GM12878 (cell line): ENCODE data around the gene ANKRD33B. TPM values are rescaled to one million over a fixed set of nuclear protein-coding genes. Genes with fewer than 3 reads are reported as not detected.
A peak's percentile ranks its signal among the peaks of the same experiment; 100 is the strongest.

ENCODE experiments used
- BACH1 ChIP-seq: fragments of 450-650 bp; IDR thresholded peaks from 2 replicates; pipeline ENCODE4 v1.6.1; 2017; ENCODE audit warnings: mild to moderate bottlenecking, borderline replicate concordance
- CBFB ChIP-seq: IDR thresholded peaks from 2 replicates; pipeline ENCODE4 v1.6.1; 2016; ENCODE audit warnings: antibody characterized with exemption, low read depth
- CHD1 ChIP-seq: IDR thresholded peaks from 2 replicates; pipeline ENCODE4 v1.6.1; 2012; ENCODE audit warnings: low read depth, low read length, improper control_type of control experiment
- CHD2 ChIP-seq: IDR thresholded peaks from 2 replicates; pipeline ENCODE4 v1.6.1; 2011; ENCODE audit warnings: low read depth, low read length, improper control_type of control experiment, borderline replicate concordance
- CREB1 ChIP-seq: IDR thresholded peaks from 2 replicates; pipeline ENCODE4 v1.6.1; 2012; ENCODE audit warnings: low read depth, mild to moderate bottlenecking, inconsistent platforms
- DPF2 ChIP-seq: fragments of 450-650 bp; IDR thresholded peaks from 2 replicates; pipeline ENCODE4 v1.6.1; 2017; ENCODE audit warnings: mild to moderate bottlenecking
- IRF4 ChIP-seq: IDR thresholded peaks from 2 replicates; pipeline ENCODE4 v1.6.1; 2011; ENCODE audit warnings: low read depth, low read length
- JUNB ChIP-seq: IDR thresholded peaks from 2 replicates; pipeline ENCODE4 v1.6.1; 2016; ENCODE audit warnings: antibody characterized with exemption, mild to moderate bottlenecking
- LARP7 ChIP-seq: fragments of 450-650 bp; IDR thresholded peaks from 2 replicates; pipeline ENCODE4 v1.6.1; 2017; ENCODE audit warnings: mild to moderate bottlenecking
- MYC ChIP-seq: IDR thresholded peaks from 2 replicates; pipeline ENCODE4 v1.6.1; 2011; ENCODE audit warnings: mild to moderate bottlenecking, low read length, moderate library complexity, inconsistent platforms; ENCODE audit not compliant: insufficient read depth, insufficient replicate concordance, insufficient read length, severe bottlenecking
- NBN ChIP-seq: fragments of 450-650 bp; IDR thresholded peaks from 2 replicates; pipeline ENCODE4 v1.6.1; 2016
- NFIC ChIP-seq: IDR thresholded peaks from 2 replicates; pipeline ENCODE4 v1.6.1; 2012; ENCODE audit warnings: low read depth, mild to moderate bottlenecking, inconsistent platforms, low read length, moderate library complexity
- NFYA ChIP-seq: IDR thresholded peaks from 2 replicates; pipeline ENCODE4 v1.6.1; 2011; ENCODE audit warnings: low read depth, mild to moderate bottlenecking, low read length, improper control_type of control experiment, borderline replicate concordance
- NFYB ChIP-seq: IDR thresholded peaks from 2 replicates; pipeline ENCODE4 v1.6.1; 2011; ENCODE audit warnings: low read depth, mild to moderate bottlenecking, low read length, improper control_type of control experiment, moderate library complexity; ENCODE audit not compliant: insufficient read depth
- NR2C1 ChIP-seq: fragments of 450-650 bp; IDR thresholded peaks from 2 replicates; pipeline ENCODE4 v1.6.1; 2017; ENCODE audit warnings: antibody characterized with exemption, mild to moderate bottlenecking, moderate library complexity
- NR2C2 ChIP-seq: IDR thresholded peaks from 2 replicates; pipeline ENCODE4 v1.6.1; 2011; ENCODE audit warnings: borderline replicate concordance, low read depth; ENCODE audit not compliant: control insufficient read depth, insufficient read length
- NR2F1 ChIP-seq: fragments of 450-650 bp; conservative IDR thresholded peaks from 2 replicates; pipeline ENCODE4 v1.6.1; 2017; ENCODE audit warnings: mild to moderate bottlenecking
- PML ChIP-seq: IDR thresholded peaks from 2 replicates; pipeline ENCODE4 v1.6.1; 2012; ENCODE audit warnings: low read length, inconsistent platforms
- RB1 ChIP-seq: fragments of 450-650 bp; formaldehyde crosslinking; IDR thresholded peaks from 2 replicates; pipeline ENCODE4 v1.6.1; 2017; ENCODE audit warnings: mild to moderate bottlenecking, borderline replicate concordance
- RBBP5 ChIP-seq: fragments of 200-600 bp; sonication (generic); conservative IDR thresholded peaks from 2 replicates; pipeline ENCODE4 v1.6.1; 2016
- RFX5 ChIP-seq: IDR thresholded peaks from 2 replicates; pipeline ENCODE4 v1.6.1; 2011; ENCODE audit warnings: low read depth, low read length, improper control_type of control experiment
- SMAD1 ChIP-seq: fragments of 450-650 bp; IDR thresholded peaks from 2 replicates; pipeline ENCODE4 v1.6.1; 2018; ENCODE audit warnings: mild to moderate bottlenecking, low read depth; ENCODE audit not compliant: partially characterized antibody
- SMARCA5 ChIP-seq: fragments of 450-650 bp; IDR thresholded peaks from 2 replicates; pipeline ENCODE4 v1.6.1; 2017; ENCODE audit warnings: mild to moderate bottlenecking
- SP1 ChIP-seq: IDR thresholded peaks from one replicate; pipeline ENCODE4 v1.6.1; 2011; ENCODE audit warnings: low read depth, low read length
- SREBF1 ChIP-seq: IDR thresholded peaks from 2 replicates; pipeline ENCODE4 v1.6.1; 2012; ENCODE audit warnings: mild to moderate bottlenecking, low read length
- SREBF2 ChIP-seq: IDR thresholded peaks from 2 replicates; pipeline ENCODE4 v1.6.1; 2012; ENCODE audit warnings: mild to moderate bottlenecking, low read length
- STAT3 ChIP-seq: IDR thresholded peaks from 2 replicates; pipeline ENCODE4 v1.6.1; 2011; ENCODE audit warnings: low read depth, low read length, improper control_type of control experiment
- TBL1XR1 ChIP-seq: IDR thresholded peaks from 2 replicates; pipeline ENCODE4 v1.6.1; 2012; ENCODE audit warnings: low read depth, low read length, improper control_type of control experiment
- TCF12 ChIP-seq: IDR thresholded peaks from 2 replicates; pipeline ENCODE4 v1.6.1; 2011; ENCODE audit warnings: low read depth, mild to moderate bottlenecking, low read length
- TCF7 ChIP-seq: IDR thresholded peaks from 2 replicates; pipeline ENCODE4 v1.6.1; 2014; ENCODE audit warnings: antibody characterized with exemption, borderline replicate concordance
- polyA plus RNA-seq, 11 experiments: library from polyadenylated mRNA; depleted of rRNA in 4 of 11; unstranded in 6 of 11; stranded (reverse) in 5 of 11; fragments of >200 nt; fragmentation: Nextera tagmentation in 4 of 11; fragmentation: Illumina TruSeq in 1 of 11; extraction: Ambion mirVana in 4 of 11; extraction: Trizol in 1 of 11; gene quantifications; 1 replicate in 1 of 11; 2 replicates in 10 of 11; pipeline versions ENCODE4 v1.2.1 to v1.2.3, GENCODE V29; 2011 to 2016; ENCODE audit warnings: inconsistent platforms in 2 of 11, missing spikeins in 2 of 11, low read depth in 1 of 11
- total RNA-seq, 4 experiments: library from RNA; depleted of rRNA in 3 of 4; stranded (reverse); fragments of >200 nt in 3 of 4; fragmentation: Illumina TruSeq in 1 of 4; extraction: Trizol in 1 of 4; gene quantifications; 2 replicates each; pipeline versions ENCODE4 v1.2.1 to v1.2.3, GENCODE V29; 2013 to 2021
- TF ChIP-seq, protein P1 (sequence below): fragments of 450-650 bp; IDR thresholded peaks from 2 replicates; pipeline ENCODE4 v1.6.1; 2017; ENCODE audit warnings: mild to moderate bottlenecking
- TF ChIP-seq, protein P2 (sequence below): fragments of 450-650 bp; IDR thresholded peaks from 2 replicates; pipeline ENCODE4 v1.6.1; 2018; ENCODE audit warnings: borderline replicate concordance, mild to moderate bottlenecking; ENCODE audit not compliant: partially characterized antibody

The ANKRD33B gene
- total and polyA plus RNA-seq, 10 of the 15 experiments (the other 5 are each of a cell fraction or from before 2014, with no cell fraction given), result 4.9 to 61.6 (median 15.6) TPM

DNA sequence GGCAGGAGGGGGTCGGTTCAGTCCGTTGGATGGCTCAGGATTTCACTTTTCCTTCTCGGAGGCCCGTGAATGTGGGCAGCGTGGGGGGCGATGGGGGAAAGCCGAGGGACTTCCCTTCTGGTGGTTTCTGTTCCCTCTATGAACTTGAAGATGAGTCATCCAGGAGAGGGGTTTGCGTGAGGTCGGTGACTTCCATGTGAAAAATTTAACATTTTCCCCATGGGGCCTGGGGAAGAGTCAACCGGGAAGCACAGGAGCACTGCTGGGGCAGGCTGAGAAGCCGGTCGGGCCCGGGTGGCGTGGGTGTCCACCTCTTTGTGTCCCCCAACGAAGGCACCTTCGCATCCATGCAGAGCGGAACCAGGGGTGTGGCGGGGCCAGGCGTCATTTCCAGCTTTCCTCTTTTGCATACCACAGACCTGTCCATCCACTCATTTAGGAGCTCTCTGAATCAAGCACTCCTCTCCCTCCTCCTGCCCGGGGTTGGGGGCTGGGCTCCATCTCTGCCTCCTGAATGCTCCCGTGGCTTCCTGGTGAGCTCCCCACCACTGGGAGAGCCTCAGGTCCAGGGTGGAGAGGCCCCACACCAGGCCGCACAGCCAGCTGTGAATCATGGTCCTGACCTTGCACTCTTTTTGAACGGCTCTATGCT, 68.4 kb downstream of the ANKRD33B start (continued):
- TF ChIP-seq, protein P1, sequence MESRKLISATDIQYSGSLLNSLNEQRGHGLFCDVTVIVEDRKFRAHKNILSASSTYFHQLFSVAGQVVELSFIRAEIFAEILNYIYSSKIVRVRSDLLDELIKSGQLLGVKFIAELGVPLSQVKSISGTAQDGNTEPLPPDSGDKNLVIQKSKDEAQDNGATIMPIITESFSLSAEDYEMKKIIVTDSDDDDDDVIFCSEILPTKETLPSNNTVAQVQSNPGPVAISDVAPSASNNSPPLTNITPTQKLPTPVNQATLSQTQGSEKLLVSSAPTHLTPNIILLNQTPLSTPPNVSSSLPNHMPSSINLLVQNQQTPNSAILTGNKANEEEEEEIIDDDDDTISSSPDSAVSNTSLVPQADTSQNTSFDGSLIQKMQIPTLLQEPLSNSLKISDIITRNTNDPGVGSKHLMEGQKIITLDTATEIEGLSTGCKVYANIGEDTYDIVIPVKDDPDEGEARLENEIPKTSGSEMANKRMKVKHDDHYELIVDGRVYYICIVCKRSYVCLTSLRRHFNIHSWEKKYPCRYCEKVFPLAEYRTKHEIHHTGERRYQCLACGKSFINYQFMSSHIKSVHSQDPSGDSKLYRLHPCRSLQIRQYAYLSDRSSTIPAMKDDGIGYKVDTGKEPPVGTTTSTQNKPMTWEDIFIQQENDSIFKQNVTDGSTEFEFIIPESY, result no peak
- TF ChIP-seq NBN (no peak; the same call in none of the 2 replicates), CHD1 (no peak), NR2F1 (peak; percentile 89), TBL1XR1 (peak; percentile 96), TCF7 (no peak; the same call in 1 of the 2 replicates), CREB1 (no peak), RBBP5 (no peak), DPF2 (peak; percentile 100), NFYB (peak; percentile 74), MYC (no peak), NFYA (no peak), CBFB (peak; percentile 91), NFIC (no peak), SREBF2 (no peak), SREBF1 (no peak; the same call in 1 of the 2 replicates), JUNB (peak; percentile 96), TCF12 (peak; percentile 69; the same call in 1 of the 2 replicates), NR2C1 (no peak), SP1 (peak; percentile 84), CHD2 (peak; percentile 69; the same call in 1 of the 2 replicates), IRF4 (peak; percentile 93), STAT3 (no peak; the same call in 1 of the 2 replicates), SMAD1 (no peak), SMARCA5 (no peak), RB1 (no peak; the same call in 1 of the 2 replicates), PML (no peak), NR2C2 (no peak), LARP7 (no peak), RFX5 (no peak), BACH1 (peak; percentile 96)
- TF ChIP-seq, protein P2, sequence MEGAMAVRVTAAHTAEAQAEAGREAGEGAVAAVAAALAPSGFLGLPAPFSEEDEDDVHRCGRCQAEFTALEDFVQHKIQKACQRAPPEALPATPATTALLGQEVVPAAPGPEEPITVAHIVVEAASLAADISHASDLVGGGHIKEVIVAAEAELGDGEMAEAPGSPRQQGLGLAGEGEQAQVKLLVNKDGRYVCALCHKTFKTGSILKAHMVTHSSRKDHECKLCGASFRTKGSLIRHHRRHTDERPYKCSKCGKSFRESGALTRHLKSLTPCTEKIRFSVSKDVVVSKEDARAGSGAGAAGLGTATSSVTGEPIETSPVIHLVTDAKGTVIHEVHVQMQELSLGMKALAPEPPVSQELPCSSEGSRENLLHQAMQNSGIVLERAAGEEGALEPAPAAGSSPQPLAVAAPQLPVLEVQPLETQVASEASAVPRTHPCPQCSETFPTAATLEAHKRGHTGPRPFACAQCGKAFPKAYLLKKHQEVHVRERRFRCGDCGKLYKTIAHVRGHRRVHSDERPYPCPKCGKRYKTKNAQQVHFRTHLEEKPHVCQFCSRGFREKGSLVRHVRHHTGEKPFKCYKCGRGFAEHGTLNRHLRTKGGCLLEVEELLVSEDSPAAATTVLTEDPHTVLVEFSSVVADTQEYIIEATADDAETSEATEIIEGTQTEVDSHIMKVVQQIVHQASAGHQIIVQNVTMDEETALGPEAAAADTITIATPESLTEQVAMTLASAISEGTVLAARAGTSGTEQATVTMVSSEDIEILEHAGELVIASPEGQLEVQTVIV, result no peak
